Esophagus squamous epithelium (tissue), 4 donors: ENCODE measurements around the gene CLIC4.

ENCODE experiments used
- CTCF ChIP-seq, 6 experiments: fragments of 450-650 bp in 4 of 6; fragments of 200-600 bp in 2 of 6; sonication (generic) in 2 of 6; IDR thresholded peaks; one replicate each; pipeline ENCODE4 v1.5.1; 2016 to 2019; ENCODE audit warnings: antibody characterized with exemption in 6 of 6, mild to moderate bottlenecking in 4 of 6, moderate library complexity in 4 of 6
- POLR2A ChIP-seq, 4 donors: fragments of 450-650 bp; IDR thresholded peaks; one replicate each; pipeline ENCODE4 v1.6.1; 2017; ENCODE audit warnings: antibody characterized with exemption in 4 of 4, mild to moderate bottlenecking in 4 of 4, moderate library complexity in 3 of 4

DNA sequence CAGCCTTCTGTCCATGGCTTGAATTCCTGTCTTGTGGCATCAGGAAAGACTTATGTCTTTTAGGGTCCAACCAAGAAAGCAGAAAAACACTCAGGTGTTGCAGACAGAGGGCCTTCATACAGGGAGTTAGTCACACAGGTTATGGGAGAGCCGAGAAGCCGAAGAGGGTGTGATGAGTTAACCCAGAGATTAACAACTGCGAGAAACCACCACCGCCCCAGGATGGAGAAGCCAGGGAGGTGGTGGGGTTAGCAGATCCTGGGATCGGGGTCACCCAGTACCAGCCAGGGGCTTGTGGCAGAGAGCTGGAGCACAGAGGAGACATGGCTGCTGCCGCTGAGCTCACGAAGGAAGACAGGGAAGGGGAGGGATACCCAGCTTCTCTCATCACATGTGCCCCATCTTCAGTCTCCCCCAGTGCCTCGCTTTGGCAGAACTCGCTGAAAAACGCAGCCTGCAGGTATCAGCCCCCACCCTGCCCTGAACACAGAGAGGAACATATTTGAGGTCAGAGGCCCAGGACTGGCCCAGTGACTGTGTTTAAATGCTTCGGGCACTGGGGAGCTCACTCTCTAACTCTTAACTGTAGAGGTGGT is 126.2 kb downstream of the CLIC4 start:
- TF ChIP-seq CTCF (IDR thresholded peaks at IDR 0.05) (no peak), POLR2A (IDR thresholded peaks at IDR 0.05) (no peak)
